Measurements from ENCODE around the gene PPP1R7.
"Not testable (repeated sequence)": the region's sequence is repeated elsewhere in the genome, so short reads cannot be mapped to it uniquely, and the experiment has no call there.

The PPP1R7 gene

DNA sequence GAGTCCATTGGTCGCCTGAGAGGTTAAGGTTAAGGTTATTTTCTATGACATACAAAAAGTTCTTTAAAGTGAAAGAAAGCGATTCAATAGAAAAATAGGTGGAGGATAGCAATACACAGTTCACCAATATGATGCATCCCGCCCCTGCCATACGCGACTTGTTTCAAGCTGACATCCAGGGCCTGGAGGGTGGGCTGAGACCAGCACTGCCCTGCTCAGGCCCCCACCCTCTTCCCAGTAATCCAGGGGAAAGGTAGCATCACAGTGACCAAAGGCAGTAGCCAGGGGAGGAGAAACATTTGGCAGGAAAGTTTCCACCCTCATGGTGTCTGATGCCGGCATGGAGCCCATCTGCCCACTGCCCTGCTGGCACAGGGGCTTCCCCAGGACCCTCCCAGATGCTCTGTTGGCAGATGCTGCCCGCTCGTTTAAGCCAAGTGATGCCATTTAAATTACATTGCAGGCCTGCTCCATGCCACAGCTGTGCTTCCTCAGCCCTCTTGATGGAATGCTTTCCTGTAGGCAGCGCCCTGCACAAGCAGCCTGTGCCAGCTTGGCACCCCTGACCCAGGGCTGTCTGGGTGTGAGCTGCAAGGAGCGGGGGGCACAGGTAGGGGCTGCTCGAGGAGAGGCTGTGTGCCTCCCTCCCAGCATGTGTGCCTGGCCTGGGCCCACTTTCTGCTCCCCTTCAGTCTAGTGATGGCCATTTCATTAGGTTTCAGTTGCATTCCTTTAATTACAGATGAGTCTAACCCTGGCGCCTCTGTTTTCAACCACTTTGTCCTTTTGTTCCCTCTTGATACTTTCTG lies 27.5 kb downstream of the PPP1R7 start:
- no peak for DNase-seq

- no peak for DNase-seq
These were observed 28.7 kb downstream of the PPP1R7 start for GRCh38 chr2:241178961-241179360.

GRCh38 chr2:241179899-241180298 lies 29.6 kb downstream of the PPP1R7 start:
- DNase-seq: no peak

GRCh38 chr2:241180495-241180894 lies 30.2 kb downstream of the PPP1R7 start:
- no peak for DNase-seq

DNA sequence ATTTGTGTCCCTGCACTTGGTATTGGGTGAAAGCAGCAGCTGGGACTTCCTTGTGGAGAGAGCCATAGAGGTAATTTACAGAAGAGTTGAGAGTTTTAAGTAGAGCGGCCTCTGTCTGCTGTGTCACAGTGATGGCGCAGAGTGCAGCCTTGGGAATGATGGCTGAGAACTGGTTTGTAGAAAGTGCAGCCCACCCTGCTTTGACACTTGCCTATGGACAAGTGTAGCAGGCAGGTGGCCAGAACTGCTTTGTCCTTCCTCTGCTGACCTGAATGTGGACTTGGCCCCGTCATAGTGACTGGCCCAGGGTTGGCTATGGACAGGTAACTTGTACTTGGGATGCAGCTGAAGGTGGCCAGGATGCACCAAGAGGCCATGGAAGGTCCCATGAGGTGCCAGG lies 31.9 kb downstream of the PPP1R7 start:
- DNase-seq: no peak

- DNase-seq: no peak
These were observed 32.4 kb downstream of the PPP1R7 start for GRCh38 chr2:241182531-241183133.

GRCh38 chr2:241183221-241183620 lies 33.0 kb downstream of the PPP1R7 start:
- no peak for DNase-seq

GRCh38 chr2:241184901-241185300 lies 34.6 kb downstream of the PPP1R7 start:
- no peak for DNase-seq

- no peak for DNase-seq
These were observed 35.7 kb downstream of the PPP1R7 start for GRCh38 chr2:241185961-241186360.

DNA sequence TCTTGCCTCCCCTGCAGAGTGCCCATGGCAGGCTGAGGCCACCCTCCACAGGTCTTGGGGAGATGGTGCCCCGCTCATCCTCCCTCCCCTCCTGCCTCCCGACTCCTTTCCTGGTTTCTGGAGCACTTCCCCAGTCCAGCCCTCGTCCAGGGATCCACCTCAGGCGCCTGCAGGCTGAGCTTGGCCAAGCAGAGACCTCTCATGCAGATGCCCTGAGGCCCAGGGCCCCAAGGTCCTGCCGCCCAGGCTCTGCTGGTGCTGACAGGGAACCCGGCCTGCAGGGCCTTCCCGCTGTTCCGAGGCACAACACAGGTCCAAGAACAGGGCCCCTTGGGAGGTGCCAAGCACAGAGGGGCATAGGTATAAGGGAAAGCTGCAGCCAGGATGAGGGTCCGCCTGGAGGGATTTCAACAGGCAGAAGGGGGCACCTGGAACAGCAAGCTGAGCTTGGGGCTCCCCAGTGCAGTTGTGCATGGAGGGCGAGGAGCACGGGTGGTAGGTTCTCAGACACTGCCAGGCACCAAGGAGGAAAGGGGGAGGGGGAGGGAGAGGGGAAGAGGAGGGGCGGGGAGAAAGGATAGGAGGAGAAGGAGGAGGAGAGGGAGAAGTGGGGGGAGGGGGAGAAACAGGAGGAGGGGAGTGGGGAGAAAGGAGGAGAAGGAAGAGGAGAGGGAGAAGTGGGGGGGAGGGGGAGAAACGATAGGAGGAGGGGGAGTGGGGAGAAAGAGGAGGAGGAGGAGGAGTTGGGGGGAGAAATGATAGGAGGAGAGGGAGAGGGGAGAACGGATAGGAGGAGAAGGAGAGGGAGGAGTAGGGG lies 37.0 kb downstream of the PPP1R7 start:
- no peak for DNase-seq

- no peak for DNase-seq
These were observed 37.6 kb downstream of the PPP1R7 start for GRCh38 chr2:241187918-241188234.

- DNase-seq: no peak
These were observed 38.3 kb downstream of the PPP1R7 start, which contains the start of gene ANO7 for GRCh38 chr2:241188361-241189092. TSS of gene ANO7 (plus strand) at chr2:241188677. CDS start at chr2:241190064, 1,387 bp downstream.

DNA sequence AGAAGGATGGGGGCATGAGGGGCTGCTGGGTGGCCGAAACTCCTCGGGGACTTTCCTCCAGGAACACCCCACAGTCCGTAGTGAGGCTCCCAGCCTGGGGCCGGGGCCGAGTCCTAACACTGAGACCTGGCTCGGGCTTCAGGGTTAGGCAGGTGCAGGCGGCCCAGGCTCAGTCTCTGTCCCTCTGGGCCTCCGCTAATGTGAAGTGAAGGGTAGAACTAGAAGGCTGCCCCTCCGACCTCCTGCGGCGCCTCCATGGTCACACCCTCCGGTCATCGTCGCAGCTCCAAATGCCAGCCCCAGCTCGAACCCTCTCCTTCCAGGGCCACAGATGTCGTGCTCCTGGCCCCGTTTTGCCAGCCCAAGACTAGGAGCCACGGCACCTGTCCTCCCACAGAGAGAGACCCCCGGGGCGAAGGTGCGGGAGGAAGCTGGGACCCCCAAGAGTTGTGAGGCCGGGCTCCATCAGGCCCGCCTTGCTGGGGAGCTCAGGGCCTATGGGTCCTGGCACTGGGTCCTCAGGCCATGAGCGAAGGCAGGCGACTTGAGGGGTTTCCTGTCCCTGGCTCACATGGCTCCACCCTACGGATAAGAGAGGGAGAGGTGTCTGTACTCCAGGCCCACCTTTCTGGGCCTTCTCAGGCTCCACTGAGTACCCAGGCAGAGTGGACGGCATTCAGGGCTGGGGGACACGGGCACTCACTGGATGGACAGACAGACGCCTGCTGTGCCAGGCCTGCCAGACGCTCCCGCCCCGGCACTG lies 39.0 kb downstream of the PPP1R7 start:
- DNase-seq: no peak

GRCh38 chr2:241189856-241190201 lies 39.6 kb downstream of the PPP1R7 start:
- DNase-seq: no peak

- no peak for DNase-seq
These were observed 40.2 kb downstream of the PPP1R7 start for GRCh38 chr2:241190291-241190981.

- no peak for DNase-seq
These were observed 40.8 kb downstream of the PPP1R7 start for GRCh38 chr2:241191081-241191480.

DNA sequence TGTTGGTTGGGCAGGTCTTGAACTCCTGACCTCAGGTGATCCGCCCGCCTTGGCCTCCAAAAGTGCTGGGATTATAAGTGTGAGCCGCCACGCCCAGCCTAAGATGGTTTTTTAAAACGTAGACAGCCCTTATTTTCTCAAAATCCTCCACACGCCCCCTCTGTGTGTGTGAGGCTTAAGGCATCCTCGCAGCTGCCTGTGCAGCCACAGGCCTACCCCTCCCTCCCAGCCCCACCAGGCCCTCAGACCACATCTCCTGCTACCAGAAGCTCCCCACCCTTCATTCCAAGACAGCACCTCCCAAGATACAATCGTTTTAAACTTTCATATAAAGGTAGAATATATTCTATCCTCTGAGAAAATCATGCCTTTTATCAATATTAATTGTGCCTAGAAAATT lies 43.0 kb downstream of the PPP1R7 start:
- no peak for DNase-seq

DNA sequence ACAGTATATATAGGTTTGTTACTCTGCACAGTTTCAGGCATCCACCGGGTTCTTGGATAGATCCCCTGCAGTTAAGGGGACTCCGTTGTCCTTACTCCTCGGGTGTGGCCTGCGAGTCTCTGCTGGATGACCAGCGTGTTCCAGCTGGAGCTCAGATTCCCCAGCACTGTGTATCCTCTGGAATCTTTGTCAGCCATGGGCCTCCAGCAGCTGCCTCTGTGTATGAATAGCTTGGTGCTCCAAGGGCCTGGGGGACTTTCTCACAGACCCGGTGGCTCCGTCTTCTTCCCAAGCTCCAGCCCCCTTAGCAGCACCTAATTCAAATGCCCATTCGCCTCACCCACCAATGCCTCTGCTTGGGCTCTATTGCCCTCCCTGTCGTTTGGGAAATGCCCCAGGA lies 44.5 kb downstream of the PPP1R7 start:
- DNase-seq: no peak

- no peak for DNase-seq
These were observed 45.4 kb downstream of the PPP1R7 start for GRCh38 chr2:241195506-241196130.

GRCh38 chr2:241197246-241197645 lies 47.0 kb downstream of the PPP1R7 start:
- DNase-seq: not testable (repeated sequence)

- no peak for DNase-seq
These were observed 47.7 kb downstream of the PPP1R7 start for GRCh38 chr2:241197947-241198346.
